Stimulated activated CD4-positive, alpha-beta T cell treated with anti-CD3 and anti-CD28 coated beads, TNF-alpha, amount 100 ng/mL, for 48 hours (primary cell): ENCODE measurements around the gene SPINK1.
"Not testable (repeated sequence)": the region's sequence is repeated elsewhere in the genome, so short reads cannot be mapped to it uniquely, and the experiment has no call there.

Experiments
- DNase-seq, 3 donors: peaks; one replicate each; pipeline ENCODE4 v3.0.0-alpha.2; 2020; ENCODE audit warnings: low read depth in 3 of 3

The SPINK1 gene

DNA sequence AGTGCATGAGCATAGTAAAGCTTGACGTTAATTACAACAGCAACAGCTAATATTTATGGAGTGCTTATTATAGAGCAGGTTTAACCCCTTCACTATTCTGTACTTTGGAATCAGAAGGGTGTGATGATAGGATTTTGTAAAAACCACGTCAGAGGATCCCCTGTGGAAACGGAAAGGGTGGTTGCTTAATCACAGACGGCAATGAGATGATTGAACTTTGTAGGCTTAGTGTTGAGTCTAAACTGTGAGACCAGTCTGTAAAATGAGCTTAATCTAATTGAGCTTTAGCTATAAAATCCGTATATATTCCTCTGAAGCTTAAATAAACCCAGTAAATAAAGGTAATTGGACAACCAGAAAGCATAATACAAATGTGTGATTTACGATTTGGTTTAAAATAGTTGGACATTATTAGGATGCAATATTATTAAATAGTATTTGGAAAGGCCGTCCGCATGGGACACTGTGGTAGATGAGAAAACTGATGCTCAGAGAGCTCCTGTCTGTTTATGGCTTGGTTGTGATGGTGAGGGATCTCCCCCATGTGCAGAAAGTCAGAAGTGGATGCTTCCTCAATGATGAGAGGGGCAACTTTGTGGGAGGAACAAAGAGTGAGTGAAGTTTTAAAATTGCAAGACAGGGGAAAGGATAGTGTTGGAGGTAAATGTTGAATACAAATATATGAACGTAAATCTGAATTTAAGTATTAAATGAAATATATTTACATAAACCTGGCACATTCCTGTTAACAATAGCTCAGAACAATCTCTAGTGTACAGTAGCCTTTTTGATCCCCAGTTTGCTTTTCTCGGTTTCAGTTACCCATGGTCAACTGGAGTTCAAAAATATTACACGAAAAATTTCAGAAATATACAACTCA lies 23.7 kb upstream of the SPINK1 start:
- no peak for DNase-seq

DNA sequence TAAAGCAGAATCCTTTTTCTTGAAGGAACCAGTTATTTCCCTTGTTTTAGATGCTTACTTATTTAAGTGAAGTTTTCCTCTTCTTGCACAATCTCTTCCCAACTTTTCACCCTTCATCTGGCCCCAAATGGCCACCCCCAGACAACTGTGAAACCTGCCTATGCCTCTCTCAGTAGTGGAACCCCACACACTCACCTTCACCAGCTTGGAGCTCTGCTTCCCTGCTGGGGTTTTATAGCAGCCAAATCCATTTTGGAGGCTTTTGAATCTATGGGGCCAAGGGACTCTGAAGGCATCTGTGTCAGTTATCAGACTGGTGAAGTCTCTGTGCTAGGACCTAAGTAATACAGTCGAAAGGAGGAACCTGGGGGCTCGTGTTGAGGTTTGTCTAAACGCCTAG lies 22.9 kb upstream of the SPINK1 start:
- no peak for DNase-seq

DNA sequence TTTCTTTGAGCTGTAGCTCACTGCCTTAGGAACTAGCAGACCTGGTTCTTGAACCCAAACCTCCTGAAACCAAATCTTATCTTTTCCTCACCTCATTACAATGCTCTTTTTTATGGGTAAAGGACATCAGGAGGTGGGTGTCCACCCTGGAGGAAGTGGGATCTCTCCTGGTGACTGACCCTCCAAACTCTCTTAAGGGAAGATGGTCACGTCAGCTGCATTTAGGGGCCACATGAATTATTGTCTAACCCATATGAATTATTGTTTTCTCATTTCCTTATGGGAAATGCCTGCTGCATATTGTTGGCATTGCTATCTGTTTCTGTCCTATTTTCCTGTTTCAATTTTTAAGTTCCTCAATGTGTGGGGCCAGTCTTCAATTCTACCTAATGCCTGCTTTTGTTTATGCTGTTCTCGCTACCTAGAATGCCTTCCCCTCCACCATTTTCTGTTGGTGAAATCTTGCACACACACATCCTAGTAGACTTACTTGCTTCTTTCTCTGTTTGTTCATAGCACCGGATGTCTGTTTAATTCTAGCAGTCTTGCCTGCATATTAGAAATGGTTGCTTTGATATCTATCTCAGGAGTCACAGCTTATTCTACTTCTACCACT lies 22.0 kb upstream of the SPINK1 start:
- DNase-seq, result no peak

DNA sequence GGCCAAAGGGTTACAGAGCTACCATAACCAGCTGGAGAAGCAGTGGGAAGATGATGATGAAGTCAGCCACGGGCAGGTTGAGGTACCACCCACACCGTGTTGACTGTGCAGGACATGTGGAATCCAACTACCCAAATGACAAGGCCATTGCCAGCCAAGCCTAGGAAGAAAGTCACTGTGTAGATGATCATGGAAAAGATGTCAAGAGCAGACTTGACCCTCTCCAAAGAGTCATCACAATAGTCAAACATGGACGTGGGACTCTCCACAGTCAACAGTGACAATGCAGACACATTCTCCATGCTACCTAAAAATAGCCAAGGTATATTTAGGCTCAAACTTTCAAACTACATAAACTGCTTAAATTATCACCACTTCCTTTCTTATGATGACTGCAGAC lies 20.9 kb upstream of the SPINK1 start:
- DNase-seq, result no peak

DNA sequence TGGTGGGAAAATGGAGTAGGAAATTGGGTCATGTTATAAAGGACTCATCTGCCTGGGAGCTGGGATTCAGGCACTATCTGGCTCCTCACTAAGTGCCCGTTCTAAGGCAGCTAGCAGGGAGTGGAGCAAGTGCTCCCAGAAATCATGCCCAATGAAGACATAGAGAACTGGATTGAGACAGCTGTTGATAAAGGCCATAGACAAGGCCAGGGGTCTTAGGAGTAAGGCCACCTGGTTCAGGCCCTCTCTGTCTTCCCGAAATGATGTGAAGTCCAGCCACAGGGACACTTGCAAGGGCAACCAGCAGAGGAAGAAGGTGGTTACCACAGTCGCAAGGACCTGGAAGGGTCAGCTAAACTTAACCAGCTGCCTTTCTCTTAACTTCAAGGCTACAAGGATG lies 20.1 kb upstream of the SPINK1 start:
- DNase-seq, result no peak

DNA sequence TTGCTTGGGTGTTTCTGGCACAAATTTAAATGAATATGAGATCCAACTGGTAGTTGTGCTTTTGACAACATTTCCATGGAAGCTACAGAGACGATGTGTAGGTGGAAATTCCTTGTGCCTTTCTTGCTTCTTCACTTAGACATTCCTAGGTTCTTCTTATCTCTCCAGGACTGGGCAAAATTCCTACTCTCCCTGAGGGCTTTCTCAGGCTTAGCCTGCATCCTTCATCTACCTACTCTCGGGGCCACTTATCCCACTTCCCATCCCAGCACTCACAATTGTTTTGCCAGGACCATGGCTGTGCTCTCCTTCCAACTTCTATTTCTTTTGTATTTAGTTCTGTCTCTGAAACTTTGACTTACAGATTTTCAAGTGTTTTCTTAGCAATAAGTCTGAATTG lies 17.8 kb upstream of the SPINK1 start:
- no peak for DNase-seq

DNA sequence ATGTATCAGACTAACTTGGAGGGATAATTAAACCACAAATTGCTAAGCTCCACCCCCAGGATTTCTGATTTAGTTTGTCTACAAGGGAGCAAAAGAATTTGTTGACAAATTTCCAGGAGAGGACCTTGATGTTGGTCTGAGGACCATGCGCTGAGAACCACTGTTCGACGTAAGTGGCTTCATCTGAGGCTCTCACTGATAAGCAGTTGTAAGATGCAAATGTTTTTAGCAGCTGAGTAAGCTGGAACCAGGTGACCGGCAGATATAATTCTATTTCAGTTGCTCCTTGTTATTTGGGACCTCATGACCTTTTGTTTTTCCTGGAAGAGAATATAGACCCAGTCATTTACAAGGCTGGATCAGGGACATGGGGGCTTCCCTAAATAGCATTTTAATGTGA lies 14.1 kb upstream of the SPINK1 start:
- no peak for DNase-seq

DNA sequence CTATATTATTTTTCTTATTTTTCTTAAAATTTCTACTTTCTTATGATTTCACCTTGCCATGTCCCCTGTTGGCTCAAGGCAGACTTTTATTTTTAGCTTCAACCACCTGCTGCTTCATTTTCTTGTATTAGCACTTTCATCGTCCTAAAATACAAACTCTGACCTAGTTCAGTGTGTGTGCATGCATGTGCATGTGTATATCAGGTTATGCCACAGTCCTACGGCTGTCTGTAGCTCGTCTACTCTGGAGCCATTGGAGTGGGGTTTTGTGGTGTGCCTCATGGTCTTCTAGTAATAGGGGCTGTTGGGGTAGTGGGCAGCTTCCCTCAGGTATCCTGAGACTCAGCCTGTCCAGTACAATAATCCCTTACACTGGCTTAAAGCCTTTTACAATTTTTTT lies 13.4 kb upstream of the SPINK1 start:
- DNase-seq, result no peak

DNA sequence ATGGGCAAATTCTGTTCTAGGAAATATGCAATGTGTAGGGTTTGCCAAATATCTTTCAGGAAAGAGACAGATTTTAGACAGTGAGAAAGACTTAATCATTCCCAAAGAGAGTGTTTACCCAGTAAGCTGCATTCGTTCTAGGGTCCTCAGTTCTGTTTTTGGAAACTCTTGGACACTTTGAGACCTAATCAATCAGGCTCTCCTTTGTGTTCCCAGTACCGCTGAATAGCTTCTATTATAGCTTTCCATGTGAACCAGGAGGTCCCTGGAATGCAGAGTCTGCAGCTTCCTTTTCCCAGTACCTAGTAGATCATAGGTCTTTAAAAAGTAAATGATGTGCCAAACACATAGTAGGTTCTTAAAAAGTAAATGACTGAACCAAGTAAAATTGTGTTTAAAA lies 11.4 kb upstream of the SPINK1 start:
- no peak for DNase-seq

DNA sequence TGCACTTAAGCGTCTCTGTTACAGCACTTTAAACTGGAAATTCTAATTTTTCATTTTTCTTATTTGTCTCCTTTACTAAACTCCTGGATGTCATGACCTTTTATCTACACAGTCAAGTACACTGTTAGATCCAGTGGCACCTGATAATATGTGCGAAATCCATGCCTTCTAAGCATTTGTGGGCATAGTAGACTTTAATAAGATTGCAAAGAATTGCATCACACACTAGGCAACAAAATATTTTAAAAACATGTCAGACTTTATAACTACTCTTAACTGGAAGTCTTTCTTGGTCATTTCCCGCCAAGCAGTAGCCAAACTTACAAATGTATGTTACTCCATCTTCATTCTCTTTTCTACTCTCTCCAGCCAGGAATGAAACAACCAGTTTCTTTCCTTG lies 5.0 kb upstream of the SPINK1 start:
- DNase-seq, result no peak

DNA sequence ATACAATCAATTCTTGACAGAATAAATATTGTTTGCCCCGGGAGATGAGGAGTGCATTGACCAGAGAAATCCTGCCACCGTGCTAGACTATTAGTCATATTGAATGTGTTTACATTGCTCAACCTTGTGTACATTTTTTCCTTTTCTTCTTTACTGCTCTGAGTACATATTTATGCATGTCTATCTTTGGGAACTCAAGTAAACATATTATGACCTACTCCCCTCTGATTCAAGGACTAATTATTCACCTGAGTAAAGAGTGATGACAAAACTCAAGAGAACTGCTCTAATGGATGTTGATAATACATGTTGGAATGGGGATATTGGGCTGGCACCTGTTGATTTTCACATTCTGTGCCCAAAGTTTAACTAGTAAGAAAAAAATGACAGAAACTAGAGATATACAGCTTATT lies 3.9 kb upstream of the SPINK1 start:
- DNase-seq, result no peak

DNA sequence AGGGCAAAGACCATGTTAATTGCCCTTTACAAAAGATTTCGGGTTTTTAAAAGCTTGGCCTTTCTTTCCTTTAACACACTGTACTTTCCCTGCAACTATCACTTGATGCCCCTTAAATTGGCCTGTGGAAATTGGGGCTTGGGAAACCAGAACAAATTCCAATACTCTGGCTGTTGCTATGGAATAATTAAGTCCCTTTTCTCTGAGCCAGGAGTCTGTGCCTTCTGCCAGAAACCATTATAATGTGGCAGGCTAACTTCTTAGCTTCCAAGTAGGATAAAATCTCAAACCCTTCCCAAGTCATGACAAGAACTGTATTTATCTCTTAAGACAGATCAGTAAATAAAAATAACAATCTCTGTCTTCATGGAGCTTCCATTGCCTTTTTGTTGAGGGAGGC lies 1.1 kb upstream of the SPINK1 start:
- DNase-seq, result no peak

DNA sequence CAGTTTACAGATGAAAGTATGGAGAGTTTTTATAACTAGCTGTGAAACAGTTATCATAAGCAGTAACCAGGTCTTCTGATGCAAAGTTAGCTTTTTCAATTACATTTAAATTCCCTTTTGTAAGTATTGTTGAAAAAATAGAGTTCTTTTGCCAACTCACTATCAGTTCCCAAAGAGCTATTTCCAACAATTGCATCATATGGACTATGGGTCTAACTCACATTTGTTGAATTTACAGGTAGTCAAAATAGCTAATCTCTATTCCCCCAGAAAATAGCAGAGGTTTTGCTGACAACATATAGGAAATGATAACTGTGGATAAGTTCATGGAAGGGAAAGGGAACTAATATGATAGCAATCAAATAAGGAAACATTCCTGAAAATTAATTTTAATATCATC lies 1.4 kb downstream of the SPINK1 start:
- DNase-seq, result no peak

DNA sequence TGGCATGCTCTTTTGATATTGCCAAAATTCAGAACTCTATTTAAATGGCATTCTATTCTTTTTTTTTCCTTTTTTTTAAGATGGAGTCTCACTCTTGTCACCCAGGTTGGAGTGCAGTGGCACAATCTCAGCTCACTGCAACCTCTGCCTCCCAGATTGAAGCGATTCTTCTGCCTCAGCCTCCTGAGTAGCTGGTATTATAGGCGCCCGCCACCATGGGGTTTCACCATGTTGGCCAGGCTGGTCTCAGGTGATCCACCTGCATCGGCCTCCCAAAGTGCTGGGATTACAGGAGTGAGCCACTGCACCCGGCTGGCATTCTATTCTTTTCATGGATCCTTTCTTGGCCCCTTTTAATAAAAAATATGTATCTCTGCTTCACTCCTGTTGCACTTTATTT lies 4.5 kb downstream of the SPINK1 start:
- not testable (repeated sequence) for DNase-seq

DNA sequence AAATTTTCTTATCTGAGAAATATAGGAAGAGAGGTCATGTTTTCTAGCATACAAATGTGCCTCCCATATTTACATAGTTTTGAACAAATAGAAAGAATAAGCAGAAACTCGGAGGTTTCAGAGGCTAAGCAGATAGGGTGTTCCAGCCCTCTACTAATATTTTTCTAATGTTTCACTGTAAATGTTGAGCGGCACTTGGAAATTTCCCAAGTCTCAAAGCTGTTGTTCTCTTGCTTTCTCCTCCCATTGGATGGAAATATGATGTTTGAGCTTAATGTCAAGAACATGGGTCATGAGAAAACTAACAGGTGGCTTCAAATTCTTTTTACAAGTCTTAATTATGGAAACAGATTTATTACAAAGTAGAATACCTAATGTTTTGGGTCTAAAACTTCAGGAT lies 5.1 kb downstream of the SPINK1 start:
- DNase-seq, result no peak

DNA sequence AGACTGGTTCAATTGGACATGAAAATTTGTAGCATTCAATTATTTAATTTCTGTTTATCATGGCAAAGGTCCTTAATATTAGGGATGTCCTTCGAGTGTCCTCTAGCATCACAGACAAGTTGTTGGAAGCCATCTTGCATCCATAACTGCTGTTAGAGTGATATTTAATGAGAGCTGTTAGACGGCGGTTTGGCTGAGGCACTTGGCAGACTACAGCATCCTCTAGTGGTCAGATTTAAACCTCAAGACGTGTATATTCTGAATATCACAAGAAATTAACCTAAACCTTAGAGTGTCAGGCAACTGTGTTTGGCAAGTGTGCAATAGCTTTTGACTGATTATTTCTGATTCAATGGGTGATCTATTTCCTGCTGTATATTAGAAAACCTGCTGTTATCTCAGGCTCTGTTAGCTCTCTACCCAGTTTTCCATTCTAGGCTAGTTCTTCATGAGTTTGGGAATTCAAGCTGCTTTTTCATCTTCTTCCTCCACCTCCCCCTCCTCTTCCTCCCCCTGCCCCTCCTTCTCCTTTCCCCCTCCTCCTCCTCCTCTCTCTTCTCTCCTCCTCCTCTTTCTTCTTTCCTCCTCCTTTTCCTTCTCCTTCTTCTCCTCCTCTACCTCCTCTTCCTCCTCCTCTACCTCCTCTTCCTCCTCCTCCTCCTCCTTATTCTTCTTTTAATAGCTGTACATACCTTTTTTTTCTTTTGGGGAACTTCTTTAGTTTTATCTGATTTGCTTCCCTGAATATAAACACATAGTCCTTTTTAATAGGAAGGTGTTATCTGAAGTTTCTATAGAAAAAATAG lies 8.6 kb downstream of the SPINK1 start:
- DNase-seq, result peak in 1 of 3 donors; percentile 11

DNA sequence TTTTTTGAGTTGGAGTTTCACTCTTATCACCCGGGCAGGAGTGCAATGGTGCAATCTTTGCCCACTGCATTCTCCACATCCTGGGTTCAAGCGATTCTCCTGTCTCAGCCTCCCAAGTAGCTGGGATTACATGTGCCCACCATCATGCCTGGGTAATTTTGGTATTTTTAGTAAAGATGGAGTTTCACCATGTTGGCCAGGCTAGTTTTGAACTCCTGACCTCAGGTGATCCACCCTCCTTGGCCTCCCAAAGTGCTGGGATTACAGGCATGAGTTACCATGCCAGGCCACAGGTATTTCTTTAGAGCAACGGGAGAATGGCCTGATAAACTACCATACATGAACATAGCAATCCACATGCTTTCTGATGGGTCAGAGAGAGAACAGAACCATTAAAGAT lies 9.2 kb downstream of the SPINK1 start:
- DNase-seq, result not testable (repeated sequence)

DNA sequence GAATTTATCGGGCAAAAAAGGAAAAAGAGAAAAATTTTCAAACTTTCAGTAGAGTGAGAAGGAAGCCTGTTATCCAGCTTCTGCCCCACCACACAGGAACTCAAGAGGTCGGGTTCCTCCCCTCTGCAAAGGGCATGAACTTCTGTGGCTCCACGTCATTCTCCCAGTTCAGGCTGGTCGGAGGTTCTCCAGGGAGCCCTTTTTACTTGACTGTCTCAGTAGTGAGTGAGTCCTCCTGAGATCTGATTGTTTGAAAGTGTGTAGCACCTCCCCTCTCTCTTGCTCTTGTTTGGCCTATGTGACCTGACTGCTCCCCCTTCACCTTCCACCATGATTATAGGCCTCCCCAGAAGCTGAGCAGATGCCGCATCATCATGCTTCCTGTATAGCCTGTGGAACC lies 9.7 kb downstream of the SPINK1 start:
- DNase-seq, result no peak

DNA sequence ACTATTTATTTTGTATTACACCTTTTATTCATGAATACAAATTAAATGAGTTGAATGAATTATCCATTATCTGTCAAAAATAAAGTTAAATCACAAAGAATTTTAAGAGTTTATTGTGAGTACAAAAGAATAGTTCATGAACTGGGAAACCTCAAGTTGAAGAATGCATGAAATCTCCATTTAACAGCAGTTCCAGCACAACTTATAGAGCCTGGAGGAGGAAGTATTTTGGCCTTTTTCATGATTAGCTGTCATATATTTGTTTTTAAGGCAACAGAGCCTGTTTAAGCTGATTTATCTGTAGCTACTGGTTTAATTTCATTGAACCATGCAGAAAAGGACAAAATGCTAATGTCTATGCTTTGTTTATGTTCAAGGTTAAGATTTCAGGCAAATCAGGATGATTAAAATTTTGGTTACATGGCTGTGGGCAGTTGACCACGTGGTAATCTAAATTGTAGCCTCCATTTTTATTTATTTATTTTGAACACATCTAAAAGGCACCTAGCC lies 12.2 kb downstream of the SPINK1 start:
- DNase-seq, result no peak

DNA sequence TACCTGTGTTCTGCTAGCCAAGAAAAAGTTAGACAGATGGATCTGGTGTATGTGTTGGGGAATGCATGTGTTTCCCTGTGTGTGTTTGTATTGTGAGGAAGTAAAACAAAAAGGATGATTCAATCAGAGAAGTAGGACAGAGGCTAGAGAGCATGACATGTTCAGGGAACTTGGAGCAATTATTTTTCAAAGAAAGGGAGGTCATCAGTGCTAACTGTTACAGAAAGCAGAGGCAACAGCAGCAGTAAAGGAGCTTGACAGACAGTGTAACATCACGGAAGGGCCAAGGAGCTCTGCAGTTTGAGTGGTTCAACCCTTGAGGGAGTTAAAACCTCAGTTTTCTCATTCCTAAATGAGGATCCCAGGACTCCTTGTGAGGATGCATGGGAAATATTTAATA lies 13.2 kb downstream of the SPINK1 start:
- no peak for DNase-seq

DNA sequence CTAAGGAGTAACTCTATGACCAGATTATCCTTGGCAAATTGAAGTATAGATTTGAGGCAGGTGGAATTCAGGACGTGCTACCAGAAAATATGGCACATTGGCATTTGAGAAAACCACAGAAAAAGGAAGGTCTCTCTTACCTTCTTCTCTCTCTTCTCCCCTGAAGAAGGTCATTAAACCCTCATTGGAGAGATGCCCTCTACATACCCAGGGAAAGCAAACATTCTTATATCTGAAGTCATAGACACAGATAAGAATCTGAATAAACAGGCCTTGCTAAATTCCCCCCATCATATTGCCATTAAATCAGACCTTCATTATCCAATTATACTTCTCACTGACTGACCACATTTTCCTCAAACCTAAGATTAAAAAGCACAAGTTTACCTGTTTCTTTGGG lies 17.8 kb downstream of the SPINK1 start:
- no peak for DNase-seq

DNA sequence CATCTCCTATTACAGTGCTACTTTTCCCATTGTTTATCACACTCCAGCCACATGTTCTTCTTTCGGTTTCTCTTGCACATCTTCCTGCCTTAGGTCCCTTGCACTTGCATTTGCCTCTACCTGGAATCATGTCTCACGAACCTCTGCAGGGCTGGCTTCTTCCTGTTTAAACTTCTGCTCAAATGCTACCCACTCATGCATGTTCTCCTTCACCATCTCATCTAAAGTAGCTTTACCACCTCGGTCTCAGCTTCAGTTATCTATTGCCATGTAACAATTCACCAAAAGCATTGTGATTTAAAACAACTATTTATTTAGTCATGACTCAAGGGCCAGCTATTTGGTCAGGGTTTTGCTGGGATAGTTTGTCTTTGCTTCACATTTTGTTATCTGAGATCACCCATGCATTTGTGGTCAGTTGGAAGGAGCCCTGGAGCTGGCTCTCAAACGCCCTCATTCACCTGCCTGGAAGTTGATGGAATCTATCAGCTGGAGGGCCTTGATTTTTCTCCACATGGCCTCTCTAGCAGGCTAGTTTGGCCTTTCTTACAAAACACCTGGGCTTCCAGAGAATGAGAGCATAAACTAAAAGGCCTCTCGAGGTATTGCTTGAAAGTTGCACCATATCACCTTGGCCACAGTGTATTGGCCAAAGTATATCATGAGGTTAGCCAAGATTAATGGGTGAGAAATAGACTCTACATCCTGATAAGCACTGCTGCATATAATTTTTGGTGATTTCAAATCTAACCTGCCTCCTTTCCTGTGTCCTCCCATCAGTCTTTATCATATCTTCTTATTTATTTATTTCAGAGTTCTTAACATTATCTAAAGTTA lies 21.4 kb downstream of the SPINK1 start:
- no peak for DNase-seq
